GDM1 (cell line): Measurements from ENCODE around the gene TH.

ENCODE experiments used
- DNase-seq: peaks from one replicate; lab custom pipeline; 2025; lab: John Stamatoyannopoulos, UW

The TH gene

DNA sequence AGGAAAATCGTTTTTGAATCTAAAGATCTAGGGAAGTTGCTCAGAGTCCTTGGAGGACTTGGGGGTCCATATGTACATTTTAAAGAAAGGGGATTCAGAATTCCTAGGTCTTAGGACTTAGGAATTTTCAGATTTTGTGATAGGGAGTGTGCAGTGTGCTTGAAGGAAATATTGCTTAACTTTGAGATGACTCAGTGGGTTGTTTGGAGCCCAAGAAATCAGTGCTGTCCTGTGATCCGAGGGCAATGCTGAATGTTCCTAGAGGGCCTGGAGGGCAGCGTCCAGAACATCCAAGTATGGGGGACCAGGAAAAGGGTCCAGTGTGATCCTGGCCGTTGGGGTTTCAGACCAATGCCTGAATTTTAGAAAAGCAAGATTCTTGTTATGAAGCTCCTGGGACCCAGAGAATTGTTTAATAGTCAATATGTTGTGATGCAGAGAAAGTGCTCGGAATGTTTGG lies 29.3 kb downstream of the TH start:
- no peak for DNase-seq

DNA sequence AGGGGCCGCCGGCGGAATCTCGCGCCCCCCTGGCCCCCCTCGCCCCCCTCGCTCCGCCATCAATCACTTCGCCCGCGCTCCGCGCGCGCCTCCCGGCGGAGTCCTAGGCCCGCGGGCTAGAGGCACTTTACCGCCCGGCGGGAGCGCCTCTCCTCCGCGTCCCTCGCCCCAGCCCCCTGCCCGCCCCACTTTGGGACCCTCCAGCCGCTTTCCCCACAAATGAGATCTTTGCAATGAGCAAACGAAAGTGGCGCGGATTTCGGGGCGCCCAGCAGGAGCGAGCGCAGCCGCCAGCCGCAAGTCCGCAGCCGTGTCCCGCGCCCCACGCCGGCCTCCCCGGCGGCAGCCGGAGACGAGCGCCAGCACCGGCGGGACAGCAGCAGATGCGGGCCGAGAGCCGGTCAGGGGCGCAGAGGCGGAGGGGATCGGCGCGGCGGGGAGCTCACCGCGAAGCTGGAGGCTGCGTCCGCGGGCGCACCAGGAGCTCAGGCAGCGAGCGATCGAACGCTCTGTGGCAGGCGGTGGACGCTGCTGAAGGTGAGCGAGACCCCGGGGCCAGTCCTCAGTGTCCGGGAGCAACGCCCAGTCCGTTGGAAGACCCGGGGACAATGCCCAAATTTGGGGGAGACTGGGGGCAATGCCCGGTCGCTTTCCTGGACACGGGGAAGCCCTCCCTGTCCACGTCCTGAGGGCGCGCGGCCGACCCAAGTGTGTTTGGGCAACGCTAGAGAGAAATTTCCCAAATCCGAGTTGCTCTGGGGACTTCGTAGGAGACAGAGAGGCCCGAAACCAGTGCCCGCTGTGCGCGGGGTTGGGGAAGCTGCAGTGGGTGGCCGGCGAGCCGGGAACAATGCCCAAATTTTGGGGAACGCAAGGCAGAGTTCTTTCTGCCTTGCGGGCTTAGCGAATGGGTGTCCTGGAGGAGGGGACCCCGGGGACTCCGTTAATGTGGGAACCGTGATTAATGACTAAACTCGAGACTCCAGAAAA lies 30.9 kb downstream of the TH start:
- DNase-seq = no peak

DNA sequence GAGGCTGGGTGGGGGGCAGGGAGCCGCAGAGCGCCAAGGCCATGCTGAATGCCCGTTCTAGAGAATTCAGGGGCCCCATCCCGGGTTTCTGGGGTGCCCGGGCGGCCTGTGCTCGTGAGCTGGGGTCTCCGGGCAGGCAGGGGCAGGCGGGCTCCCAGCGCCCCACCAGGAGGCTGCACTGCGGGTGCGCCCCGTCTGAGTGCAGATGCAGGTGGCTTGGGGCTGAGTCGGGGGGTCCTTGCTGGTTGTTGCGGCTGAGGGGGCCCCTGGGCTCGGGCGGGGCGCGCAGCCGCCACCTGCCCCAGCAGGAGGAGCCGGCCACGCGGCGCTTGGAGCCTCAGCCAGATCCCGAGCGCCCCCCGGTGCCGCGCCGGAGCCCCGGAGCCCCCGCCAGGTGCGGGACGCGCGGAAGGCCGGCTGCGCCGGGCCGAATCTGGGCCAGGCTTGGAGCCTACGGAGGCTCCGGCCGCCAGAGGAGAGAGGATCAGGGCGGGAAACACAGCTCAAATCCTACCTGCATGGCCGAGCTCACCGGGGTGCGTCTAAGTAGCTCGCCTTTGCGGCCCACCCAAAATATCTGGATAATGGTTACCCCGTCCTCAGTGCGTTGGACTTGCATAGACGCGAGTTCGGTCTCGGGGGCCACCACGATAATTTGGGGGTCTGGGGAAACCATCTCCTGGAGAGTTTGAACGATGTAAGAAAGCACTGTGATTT lies 31.8 kb downstream of the TH start:
- DNase-seq = no peak

DNA sequence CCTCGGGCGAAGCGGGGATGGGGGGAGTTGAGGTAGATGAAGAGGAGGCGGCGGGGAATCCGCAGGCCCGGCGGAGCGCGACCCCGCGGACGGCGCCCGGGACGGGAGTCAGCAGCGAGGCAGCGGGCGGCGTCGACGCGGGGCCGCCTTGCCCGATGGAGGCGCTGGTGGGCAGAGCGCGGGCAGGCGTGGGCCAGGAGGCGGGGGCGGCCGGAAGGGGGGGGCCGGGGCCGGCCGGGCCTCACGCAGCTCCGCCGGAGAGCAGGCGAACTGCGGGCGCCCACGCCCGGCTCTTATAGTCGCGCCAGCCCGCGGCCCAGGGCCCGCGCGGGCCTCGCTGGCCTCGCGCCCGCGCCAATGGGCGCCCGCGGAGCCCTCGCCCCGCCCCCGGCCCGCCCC lies 32.5 kb downstream of the TH start, which contains the start of gene IGF2:
Gene IGF2, minus strand, starts transcription at position 267 of the 399 bp plus-strand sequence. CDS start 3,866 bp downstream, outside the sequence.
- DNase-seq = no peak

DNA sequence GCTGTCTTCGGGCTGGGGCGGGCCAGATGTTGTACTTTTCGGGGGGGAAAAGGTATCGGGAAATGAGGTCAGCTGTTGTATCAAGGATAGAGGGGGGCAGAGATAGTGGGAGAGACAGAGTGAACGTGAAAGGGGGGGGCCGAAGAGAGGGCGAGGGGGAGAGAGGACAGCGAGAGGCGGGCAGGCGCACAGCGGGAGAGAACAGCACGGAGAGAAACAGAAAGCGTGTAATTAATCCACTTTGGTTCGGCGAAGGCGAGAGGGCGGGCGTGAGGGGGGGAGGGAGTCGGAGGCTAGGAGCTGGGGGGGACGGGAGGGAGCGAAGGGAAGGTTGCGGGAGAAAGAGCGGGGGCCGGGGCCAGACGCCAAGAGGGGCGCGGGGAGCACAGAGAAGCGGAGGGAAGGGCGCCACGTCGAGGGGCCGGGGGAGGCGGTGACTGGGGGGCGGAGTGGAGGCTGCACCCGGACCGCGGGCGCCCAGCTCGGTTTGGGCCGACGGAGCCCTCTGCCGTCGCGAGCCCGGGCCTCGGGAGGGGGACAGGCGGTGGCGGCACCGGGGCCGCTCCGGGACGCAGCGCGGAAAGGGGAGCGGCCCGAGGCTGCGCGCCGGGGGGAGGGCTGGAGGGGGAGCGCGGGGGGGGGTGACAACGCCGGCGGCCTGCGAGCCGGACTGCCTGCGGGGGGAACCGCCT lies 33.0 kb downstream of the TH start:
- DNase-seq = no peak

DNA sequence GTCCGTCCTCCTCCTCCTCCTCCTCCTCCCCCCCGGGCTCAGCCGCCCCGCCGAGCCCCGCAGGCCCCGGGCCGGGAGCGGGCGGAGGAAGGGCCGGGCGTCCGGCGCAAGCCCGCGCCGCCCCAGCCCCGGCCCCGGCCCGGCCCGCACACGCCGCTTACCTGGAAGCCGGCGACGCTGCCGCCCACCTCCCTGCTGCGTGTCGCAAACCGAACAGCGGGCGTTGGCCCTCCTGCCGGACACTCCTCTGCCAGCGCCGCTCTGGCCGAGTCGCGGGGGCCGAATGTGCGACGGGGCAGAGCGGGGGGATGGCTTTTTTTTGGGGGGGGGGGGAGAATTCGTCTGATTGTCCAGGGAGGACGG lies 33.6 kb downstream of the TH start:
- no peak for DNase-seq

DNA sequence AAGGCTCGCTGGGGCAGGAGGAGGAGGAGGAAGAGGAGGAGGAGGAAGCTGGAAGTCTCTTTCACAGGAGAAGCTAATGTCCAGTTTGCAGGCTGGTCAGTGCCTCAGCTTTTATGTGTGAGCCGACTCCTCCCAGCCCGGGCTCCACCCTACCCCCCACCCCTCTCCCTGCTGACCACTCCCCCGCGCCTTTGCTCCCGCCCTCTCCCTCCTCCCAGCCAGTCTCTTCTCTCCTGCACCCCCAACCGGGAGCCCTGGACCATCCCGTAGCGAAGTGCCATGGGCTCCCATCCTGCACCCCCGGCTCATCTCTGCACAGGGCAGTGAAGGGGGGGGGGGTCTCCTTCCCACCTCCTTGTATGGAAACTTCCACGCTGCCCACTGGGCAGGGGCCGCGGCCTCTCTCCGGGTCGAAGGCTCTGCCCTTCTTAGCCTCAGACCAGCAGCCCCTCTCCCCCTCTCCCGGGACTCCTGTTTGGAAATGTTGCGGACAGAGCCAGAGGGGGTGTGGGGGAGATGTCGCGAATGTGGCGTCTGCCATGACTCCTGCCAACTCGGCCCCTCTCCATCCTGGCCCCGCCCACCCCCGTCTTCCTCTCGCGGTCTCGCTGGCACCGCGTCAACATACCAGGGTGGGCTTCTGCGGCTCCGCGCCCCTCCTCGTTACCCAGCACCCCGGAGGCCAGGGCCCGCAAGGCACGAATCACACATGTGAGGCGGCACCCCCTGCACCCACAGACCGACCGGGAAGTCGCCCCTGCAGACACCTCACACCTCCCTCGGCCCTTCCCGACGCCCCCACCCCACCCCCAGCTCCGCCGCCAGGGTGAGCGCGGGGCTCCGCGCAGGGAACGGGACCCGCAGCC lies 34.2 kb downstream of the TH start:
- DNase-seq = no peak

DNA sequence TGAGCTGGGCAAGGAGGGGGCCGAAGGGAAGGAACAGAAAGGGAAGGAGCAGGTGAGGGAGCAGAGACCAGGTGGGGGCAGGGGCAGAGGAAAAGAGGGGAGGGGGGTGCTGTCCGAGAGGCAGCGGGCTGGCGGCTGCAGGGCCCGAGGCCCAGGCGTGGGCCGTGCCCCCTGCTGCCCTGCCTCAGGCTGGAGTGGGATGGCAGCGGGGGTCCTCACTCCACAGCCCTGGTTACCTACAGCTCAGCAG lies 34.7 kb downstream of the TH start:
- no peak for DNase-seq

DNA sequence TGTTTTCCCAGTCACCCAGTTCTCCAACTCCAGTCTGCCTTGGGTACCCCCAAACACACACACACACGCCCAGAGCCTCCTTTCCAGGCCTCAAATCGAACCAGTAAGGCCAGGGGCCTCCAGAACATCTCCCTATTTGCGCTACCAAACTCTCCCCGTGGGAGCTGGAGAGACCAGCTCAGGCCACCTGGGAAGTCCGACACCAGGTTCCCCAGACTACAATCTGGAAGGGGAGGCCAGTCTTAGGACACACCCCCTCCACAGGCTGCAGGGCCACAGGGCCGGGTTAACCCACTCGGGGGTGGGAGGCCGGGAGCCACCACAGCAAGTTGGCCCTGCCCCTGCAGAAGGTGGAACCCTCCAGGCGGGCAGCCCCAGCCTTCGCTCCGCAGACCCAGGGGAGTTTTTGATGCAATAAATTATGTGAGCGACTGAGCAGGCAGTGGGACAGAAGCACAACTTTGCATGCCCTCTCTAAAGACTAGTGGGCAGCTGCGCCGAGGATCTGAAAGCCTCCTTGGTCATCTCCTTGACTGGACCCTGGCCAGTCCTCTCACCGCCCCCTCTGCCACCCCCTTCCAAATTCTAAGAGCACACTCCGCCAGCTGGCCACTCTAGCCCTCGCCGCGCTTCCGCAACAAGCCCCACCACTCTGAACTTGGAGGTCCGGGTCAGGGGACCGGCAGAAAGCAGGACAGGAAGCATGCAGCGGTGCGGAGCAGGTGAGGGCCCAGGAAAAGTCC lies 35.2 kb downstream of the TH start:
- no peak for DNase-seq

DNA sequence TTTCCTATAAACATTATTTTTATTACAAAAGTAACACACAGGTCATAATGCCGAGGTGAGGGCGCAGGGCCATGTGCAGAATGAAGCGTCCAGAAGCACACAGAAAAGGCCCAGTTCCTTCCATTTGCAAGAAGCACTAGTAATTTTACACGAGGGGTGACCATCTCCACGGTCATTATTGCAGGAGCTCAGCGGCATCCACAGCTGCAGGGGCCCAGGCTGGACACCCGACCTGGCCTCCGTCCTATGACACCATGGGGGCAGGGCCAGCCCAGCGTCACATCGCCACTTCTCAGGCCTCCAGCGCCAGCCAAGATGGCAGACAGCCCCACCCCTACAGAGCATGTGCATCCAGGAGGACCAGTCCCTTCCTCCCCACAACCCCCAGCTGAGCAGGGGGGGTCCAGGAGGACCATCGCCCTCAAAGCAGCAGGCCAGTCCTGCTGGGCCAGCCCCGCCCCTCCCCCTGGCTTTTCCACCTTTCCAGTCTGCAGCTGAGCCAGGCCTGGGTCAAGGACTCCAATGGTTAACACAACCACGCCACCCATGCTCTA lies 35.9 kb downstream of the TH start:
- DNase-seq = no peak

DNA sequence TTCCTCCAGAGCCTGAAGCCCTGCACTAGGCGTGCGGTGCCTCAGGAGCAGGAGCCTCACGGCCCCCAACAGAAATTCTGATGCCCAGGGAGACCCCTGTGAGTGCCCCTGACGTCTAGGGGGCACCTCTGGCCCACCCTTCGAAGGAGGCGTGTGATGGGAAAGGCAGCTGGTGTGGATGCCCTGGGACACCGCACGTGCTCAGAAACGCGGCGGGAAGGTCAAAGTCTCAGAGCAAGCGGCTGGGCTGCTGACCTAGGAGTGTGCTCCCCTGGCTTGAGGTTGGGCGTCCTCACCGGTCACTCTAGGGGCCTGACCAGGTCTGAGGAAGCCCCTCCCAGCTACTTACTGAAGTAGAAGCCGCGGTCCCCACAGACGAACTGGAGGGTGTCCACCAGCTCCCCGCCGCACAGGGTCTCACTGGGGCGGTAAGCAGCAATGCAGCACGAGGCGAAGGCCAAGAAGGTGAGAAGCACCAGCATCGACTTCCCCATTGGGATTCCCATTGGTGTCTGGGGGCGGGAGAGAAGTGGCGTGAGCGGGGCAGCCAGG lies 36.5 kb downstream of the TH start:
- DNase-seq = no peak

DNA sequence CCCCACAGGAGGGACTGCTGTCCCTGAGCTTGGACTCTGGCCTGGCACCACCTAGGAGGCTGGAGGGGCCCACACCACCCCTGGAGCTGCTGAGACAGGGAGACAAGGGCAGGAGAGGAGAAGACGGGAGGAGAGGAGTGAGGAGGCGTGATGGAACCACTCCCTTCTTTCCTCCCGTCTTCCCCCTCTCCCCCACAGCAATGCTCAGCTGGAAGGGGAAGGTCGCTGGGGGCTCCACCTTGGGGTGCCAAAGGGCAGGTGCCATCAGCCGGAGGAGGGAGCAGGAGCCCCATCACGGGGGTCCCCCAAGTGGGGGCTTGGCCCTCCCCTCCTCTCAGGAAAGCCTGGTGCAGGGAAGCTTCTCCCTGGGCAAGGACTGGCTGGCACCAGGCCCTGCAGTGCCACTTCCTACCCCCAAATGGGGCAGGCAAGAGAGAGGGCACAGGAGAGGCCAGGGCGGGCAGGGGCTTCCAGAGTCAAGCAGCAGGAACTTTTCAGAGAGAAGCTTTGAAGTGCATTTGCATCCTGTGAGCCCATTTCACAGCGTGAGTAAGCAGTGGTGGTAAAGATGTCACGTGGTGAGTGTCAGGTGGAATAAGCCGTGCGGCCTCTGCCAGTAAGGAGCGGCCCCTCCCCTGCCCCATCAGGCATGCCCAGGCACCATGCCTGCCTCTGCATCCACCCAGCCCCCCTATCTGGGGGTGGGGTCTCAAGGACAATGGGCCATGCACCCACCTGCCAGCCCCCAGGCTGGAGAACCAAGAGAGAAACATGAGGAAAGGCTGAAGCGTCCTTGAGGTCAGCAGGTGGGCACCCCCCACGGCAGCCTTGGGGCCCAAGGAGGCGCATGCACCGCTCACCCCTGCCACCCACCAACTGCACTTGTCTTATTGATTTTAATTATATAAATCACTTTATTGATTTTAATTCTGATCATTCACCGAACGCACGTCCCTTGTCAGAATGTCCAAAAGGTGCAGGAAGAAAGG lies 37.3 kb downstream of the TH start:
- no peak for DNase-seq

DNA sequence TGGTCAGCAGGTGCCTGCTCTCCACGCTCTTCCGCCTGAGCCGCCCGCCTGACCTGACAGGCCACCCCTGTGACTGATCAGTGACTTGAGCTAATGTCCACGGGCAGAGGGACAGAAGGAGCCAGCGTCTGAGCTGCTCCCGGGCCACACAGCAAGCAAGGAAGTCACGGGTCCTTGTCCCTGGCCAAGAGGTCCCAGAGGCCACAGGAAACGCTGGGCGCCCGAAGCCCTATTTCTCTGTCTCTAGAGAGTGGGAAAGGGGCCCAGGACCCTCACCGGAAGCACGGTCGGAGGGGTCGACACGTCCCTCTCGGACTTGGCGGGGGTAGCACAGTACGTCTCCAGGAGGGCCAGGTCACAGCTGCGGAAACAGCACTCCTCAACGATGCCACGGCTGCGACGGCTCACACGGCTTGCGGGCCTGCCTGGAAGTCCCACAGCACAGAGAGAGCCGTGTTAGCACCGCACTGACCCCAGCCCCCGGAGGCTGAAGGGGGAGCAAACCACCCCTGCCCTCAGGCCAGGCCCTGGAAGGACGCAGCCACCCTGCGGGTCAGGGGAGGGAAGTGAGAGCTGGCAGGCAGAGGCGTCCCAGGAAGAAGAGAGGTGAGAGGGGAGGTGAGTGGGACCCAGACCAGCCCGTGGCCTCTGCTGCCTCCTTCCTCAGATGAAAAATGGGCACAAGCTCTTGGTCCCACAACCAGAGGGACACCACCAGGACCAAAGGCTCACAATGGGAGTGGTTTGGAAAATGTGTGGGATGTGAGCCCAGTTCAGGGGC lies 38.2 kb downstream of the TH start:
- DNase-seq = no peak

DNA sequence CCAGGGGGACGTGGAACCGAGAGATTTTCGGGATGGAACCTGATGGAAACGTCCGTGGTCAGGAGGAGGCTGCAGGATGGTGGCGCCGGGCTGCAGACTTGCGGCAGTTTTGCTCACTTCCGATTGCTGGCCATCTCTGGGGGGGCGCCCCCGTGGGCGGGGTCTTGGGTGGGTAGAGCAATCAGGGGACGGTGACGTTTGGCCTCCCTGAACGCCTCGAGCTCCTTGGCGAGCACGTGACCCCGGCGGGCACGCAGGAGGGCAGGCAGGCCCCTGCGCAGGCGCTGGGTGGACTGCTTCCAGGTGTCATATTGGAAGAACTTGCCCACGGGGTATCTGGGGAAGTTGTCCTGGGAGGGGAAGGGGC lies 38.8 kb downstream of the TH start:
- DNase-seq = no peak

DNA sequence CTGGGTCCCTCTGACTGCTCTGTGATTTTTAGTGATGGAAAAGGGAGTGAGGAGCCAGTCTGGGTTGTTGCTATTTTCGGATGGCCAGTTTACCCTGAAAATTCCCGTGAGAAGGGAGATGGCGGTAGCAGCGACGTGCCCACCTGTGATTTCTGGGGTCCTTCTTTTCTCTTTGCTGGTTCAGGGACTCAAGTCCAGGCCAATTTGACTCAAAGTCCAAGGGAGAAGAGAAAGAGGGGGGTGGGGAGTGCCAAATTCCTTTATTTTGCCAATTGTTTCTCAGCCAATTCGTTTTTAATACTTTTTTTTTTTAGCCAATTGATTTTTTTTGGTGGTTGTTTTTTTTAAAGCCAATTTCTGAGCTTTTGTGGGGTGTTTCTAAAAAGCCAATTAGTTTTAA lies 39.4 kb downstream of the TH start:
- DNase-seq = no peak

DNA sequence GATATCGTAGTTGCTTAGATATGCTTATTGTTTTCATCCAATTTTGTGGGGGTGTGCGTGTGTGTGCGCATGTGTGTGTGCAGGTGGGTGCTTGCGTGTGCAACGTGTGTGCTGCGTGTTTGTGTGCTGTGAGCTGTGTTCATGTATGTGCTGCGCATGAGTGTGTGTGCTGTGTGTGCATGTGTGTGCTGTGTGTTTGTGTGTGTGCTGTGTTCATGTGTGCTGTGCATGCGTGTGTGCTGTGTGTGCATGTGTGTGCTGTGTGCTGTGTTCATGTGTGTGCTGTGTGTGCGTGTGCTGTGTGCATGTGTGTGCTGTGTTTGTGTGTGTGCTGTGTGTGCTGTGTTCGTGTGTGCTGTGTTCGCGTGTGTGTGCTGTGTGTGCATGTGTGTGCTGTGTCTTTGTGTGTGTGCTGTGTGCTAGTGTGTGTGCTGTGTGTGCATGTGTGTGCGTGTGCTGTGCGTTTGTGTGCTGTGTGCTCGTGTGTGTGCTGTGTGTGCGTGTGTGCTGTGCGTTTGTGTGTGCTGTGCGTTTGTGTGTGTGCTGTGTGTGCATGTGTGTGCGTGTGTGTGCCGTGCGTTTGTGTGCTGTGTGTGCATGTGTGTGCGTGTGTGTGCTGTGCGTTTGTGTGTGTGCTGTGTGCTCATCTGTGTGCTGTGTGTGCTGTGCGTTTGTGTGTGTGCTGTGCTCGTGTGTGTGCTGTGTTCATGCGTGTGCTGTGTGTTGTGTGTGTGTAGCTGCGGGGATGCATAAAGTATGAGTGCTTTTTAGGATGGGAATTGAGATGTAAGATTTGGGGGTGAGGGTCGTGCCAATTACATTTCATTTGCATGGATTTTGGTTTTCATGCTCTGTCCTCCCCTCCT lies 40.0 kb downstream of the TH start:
- no peak for DNase-seq

DNA sequence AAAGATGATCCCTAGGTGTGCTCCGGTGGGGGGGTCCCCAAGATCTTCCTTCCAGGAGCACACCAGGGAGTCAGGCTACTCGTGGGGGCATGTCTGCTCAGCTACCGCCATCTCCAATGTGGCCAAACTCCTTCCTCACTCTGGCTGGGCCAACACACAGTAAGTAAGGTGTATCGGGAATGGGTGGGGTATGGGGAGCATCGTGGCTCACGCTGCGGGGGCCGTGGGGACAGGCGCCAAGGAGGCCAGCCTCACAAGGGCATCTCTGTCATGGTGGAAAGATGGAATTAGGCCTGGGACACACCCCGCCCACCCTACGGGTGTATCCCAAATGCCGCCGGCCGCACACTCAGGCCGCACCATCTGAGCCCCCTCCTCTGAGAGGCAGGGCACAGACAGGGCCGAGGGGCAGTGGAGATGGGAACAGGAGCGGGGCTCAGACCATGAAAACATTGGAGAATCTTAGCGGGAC lies 40.7 kb downstream of the TH start:
- no peak for DNase-seq
